ENCODE results near the gene SMIM7.

Gene SMIM7

GRCh38 chr19:16628183-16628983 is 31.6 kb downstream of the SMIM7 start, which contains the start of gene MED26:
Gene MED26, minus strand, starts transcription at chr19:16628204. Its CDS starts 261 bp downstream, at chr19:16627943.
- peak within 1 kb of the TSS; percentile 96 for H3K4me3 ChIP-seq
- peak; percentile 96 for DNase-seq (ENCODE audit: low spot score)
- no peak for TF ChIP-seq CTCF (IDR thresholded peaks at IDR 0.05)
- H3K27ac ChIP-seq, result peak within 1 kb of the TSS; percentile 90 to 93

- no peak for DNase-seq (ENCODE audit: low spot score)
- peak overlapping the region; percentile 96 for H3K4me3 ChIP-seq
- TF ChIP-seq CTCF (IDR thresholded peaks at IDR 0.05), result no peak
- peak overlapping the region; percentile 90 to 93 for H3K27ac ChIP-seq
These were observed 32.1 kb downstream of the SMIM7 start for GRCh38 chr19:16627928-16628182.

- DNase-seq (ENCODE audit: low spot score), result no peak
- Histone ChIP-seq H3K27ac (peak overlapping the region; percentile 90 to 93), H3K4me3 (peak overlapping the region; percentile 96)
- TF ChIP-seq CTCF (IDR thresholded peaks at IDR 0.05), result no peak
These were observed 32.6 kb downstream of the SMIM7 start for GRCh38 chr19:16627193-16627927.

- H3K4me3 ChIP-seq, result peak overlapping the region; percentile 96
- TF ChIP-seq CTCF (IDR thresholded peaks at IDR 0.05), result no peak
- peak overlapping the region in 1 of 2 donors; percentile 93 for H3K27ac ChIP-seq
- DNase-seq (ENCODE audit: low spot score), result no peak
These were observed 33.1 kb downstream of the SMIM7 start for GRCh38 chr19:16626796-16627192.

GRCh38 chr19:16625163-16625958 is 34.6 kb downstream of the SMIM7 start:
- no peak for TF ChIP-seq CTCF (IDR thresholded peaks at IDR 0.05)
- no peak overlapping the region for H3K4me3 ChIP-seq
- DNase-seq (ENCODE audit: low spot score), result no peak
- H3K27ac ChIP-seq, result no peak overlapping the region

GRCh38 chr19:16624236-16624635 is 35.7 kb downstream of the SMIM7 start:
- H3K27ac ChIP-seq, result no peak overlapping the region
- no peak for TF ChIP-seq CTCF (IDR thresholded peaks at IDR 0.05)
- H3K4me3 ChIP-seq, result no peak overlapping the region
- DNase-seq (ENCODE audit: low spot score), result no peak
